GM21619 (cell line): ENCODE data around the gene PCDHGC3.

Experiments
- ATAC-seq: cut with Tn5 transposase; IDR thresholded peaks from one replicate; pipeline ENCODE4 v1.9.1; 2021; ENCODE audit not compliant: unreplicated experiment

PCDHGC3 gene

DNA sequence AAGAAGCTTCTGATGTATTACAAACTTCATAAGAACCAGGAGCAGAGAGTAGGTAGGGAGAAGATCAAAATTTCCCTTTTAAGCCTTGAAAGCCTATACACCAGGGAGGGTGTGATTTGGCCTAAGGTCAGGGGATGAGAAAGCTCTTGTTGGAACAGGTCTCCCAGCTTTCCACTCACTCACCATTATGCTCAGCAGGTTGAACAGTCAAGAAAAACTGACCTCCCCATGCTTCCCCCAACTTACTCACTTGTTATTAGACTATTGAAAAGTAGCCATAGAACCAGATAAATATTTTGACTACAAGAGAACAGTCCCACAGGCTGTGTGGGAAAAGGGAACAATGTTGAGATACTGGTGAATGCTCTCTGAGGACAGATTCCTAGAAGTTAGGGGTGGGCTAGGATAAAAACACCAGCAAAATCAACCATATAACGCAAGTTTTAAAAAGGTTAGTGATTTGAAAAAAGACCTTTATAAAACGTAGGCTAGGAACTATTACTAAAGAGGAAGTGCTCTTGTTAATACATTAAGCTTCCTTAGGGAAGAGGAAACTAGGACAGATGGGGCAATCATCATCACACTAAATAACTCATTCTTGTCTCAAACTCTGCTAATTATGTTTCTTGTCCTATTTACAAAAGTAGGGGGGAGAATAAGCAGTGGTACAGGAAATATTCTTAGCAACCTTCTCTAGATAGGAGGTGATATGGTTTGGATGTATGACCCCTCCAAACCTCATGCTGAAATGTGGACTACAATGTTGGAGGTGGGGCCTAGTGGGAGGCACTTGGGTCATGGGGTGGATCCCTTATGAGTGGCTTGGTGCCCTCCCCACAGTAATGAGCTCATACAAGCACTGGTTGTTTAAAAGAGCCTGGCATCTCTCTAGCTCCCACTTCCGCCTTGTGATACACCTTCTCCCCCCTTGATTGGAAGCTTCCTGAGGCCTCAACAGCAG, 44.1 kb downstream of the PCDHGC3 start:
- ATAC-seq, result no peak

DNA sequence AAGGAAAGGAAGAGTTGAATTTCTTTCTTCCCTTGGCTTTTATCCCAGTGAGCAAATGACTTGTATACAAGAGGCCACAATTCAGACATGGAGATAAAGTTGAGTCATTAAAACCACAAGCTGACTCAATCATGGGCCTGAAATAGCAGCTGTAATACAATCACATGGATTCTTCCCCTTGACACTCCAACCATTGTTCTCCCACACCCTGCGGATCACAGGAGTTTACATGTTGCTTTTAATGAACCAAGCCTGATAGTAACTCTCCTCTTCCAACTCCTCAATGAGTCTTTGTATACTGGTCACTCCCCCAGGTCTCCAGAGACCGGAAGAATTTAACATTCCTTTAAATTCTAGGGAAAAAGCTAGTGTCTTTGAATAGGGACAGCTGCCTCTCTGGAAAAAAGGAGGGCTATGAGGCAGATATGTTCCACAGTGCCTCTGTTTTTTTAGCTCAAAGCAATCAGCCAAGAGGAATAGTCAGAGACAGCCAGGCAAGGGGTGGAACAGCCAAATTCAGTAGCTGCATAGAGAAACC, 45.5 kb downstream of the PCDHGC3 start:
- ATAC-seq, result no peak

DNA sequence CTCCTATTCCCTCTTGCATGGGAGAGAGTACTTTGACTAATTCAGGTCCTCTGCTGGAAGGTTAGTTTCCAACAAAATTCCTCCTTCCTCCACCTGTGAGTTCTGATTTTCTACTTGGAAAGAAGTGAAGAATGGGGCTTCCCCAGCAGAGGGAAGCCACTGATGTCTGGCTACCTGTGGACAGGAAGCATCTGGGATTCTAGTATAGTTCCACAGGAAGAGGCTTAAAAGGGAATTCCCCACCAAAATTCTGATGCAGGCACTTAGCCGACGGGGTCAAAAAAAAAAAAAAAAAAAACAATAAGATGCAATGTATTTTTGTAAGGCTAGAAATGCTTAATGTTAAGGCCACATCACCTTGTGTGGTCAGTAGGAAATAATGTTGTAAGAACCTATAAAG, 46.5 kb downstream of the PCDHGC3 start:
- ATAC-seq, result no peak

DNA sequence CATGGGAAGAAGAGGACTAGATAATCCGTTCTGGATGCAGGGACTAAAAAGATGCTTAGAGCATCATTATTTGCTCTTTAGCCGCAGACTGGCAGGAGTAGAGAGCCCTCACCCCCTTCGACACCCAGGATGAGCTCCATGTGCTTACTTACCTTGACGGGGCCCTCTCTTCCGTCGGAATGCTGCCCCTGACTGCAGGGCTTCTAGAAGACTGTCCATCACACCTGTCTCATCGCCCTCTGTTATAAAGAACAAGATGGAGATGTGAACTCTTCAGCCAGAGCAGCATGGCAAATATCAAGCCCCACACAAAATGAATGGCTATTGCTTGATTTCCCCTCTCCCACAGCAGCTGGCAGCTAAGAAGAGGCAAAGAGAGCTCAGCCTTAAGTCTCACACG, 48.2 kb downstream of the PCDHGC3 start:
- no peak for ATAC-seq

DNA sequence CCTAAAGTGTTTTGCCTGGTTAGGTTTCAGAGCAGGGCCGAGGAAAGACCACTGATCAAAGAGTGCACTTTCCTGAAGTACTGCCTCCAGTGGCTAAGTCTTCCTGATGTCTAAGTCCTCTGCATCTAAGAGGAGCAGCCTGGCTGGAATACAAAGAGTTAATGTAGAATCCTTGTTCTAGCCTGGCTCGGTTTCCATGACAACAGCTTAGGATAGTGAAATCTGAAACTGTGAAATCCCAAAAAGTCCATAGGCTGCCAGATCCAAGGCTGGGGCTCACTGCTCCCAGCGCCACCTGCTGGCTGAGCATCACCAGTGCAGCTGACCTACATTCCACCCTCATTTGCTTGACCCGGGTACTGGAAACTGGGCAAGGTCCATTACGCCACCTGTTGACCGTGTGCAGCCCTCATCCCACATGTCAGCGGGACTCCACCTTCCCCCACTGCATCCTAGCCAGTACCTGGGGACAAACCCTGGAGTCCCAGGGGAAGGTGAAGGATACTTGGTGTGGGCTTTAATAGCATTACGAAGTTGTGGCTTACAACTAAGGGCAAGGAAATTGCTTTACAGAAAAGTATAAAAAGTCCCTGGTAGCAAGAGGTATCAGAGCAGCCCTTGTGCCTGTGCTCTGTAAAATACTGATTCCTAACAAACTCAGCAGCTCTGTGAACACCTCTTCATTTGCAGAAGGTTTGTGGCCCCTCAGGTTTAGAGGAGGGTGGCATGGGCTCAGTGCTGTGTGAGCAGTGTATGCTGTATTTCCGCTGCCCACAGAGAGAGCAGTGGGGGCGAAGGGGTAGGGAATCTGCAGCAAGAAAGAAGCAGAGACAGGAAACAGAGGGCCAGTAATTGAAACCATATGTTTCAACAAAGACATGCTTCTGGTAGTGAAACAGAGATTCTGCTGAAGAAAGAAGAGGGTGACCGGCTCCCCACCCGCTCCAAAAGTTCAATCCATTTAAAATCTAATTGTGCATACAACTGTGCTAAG, 49.1 kb downstream of the PCDHGC3 start:
- peak; percentile 72 for ATAC-seq

DNA sequence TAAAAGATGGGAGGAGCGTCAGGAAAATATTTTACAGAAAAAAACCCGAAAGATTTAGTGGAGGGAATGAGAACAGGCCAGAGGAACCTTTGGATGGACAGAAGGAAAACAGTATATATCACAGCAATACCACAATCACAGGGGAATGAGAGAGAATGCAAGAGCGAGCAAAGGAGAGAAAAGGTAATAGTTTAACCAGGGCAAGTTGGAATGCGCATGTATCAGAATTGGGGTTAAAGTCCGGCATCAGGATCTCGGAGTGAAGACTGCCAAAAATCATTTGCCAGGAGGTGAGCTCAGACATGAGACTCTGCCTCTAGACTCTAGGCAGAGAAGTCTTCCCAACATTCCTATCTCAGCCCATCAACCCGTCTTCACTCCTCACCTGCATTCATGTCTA, 49.9 kb downstream of the PCDHGC3 start:
- no peak for ATAC-seq

DNA sequence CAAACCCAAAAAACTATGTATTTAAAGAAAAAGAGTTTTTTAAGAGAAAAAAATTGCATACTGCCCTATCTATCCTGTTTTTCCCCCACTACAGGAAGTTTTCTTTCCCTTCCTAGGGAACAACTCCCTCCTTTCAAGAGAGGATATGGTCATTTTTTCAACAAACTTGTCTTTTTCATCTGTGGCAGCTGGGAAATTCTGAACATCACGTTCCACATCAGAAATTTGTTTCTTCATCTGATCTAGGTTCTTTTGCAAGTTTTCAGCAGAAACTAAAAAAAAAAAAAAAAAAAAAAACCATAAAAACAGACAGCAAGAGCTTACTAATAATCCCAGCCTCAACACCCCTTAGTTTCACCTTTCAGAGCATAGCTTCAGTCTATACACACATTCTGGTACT, 51.7 kb downstream of the PCDHGC3 start:
- ATAC-seq, result no peak
